Hepatocyte (in vitro differentiated cells): ENCODE measurements around the gene KIRREL2.

Source experiments
- EZH2 ChIP-seq: fragments of 200-600 bp; sonication (generic); IDR thresholded peaks from 2 replicates; pipeline ENCODE4 v1.6.1; 2016; ENCODE audit warnings: antibody characterized with exemption, mild to moderate bottlenecking, borderline replicate concordance
- TF ChIP-seq, protein P1 (sequence below): fragments of 200-600 bp; sonication (generic); IDR thresholded peaks from 2 replicates; pipeline ENCODE4 v1.5.1; 2016; ENCODE audit warnings: antibody characterized with exemption, mild to moderate bottlenecking; ENCODE audit not compliant: poor library complexity

DNA sequence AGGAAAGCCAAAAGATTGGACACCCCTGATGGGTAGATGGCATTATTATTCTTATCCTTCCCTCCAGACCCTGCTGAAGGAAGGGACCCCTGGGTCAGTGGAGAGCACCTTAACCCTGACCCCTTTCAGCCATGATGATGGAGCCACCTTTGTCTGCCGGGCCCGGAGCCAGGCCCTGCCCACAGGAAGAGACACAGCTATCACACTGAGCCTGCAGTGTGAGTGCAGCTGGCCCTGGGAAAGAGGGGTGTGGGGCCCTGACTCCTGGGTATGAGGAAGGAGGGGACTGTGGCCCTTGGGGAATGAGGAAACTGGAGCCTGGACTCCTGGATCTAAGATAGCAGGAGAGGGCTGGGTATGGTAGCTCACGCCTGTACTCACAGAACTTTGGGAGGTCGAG lies 2.7 kb downstream of the KIRREL2 start:
- TF ChIP-seq, protein P1, sequence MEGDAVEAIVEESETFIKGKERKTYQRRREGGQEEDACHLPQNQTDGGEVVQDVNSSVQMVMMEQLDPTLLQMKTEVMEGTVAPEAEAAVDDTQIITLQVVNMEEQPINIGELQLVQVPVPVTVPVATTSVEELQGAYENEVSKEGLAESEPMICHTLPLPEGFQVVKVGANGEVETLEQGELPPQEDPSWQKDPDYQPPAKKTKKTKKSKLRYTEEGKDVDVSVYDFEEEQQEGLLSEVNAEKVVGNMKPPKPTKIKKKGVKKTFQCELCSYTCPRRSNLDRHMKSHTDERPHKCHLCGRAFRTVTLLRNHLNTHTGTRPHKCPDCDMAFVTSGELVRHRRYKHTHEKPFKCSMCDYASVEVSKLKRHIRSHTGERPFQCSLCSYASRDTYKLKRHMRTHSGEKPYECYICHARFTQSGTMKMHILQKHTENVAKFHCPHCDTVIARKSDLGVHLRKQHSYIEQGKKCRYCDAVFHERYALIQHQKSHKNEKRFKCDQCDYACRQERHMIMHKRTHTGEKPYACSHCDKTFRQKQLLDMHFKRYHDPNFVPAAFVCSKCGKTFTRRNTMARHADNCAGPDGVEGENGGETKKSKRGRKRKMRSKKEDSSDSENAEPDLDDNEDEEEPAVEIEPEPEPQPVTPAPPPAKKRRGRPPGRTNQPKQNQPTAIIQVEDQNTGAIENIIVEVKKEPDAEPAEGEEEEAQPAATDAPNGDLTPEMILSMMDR, result no peak
- TF ChIP-seq EZH2, result no peak
